Measurements from ENCODE around the gene QRICH2.

Gene QRICH2

GRCh38 chr17:76329664-76330063 is 21.6 kb upstream of the QRICH2 start:
- TF ChIP-seq CTCF (IDR thresholded peaks at IDR 0.05; ENCODE audit: borderline replicate concordance, control extremely low read depth, extremely low read depth, insufficient read depth, missing control alignments) = no peak
- in situ Hi-C loops (cut with MboI; ENCODE audit: low sequenced_read_pairs, unreplicated experiment) = no loop called here
- no peak for DNase-seq (ENCODE audit: low spot score)

- no peak for DNase-seq (ENCODE audit: low spot score)
- in situ Hi-C loops (cut with MboI; ENCODE audit: low sequenced_read_pairs, unreplicated experiment) = no loop called here
- no peak for TF ChIP-seq CTCF (IDR thresholded peaks at IDR 0.05; ENCODE audit: borderline replicate concordance, control extremely low read depth, extremely low read depth, insufficient read depth, missing control alignments)
Measured at GRCh38 chr17:76327696-76328095, 19.6 kb upstream of the QRICH2 start.

- no peak for TF ChIP-seq CTCF (IDR thresholded peaks at IDR 0.05; ENCODE audit: borderline replicate concordance, control extremely low read depth, extremely low read depth, insufficient read depth, missing control alignments)
- in situ Hi-C loops (cut with MboI; ENCODE audit: low sequenced_read_pairs, unreplicated experiment) = no loop called here
- no peak for DNase-seq (ENCODE audit: low spot score)
Measured at GRCh38 chr17:76326306-76326705, 18.2 kb upstream of the QRICH2 start.

GRCh38 chr17:76318586-76318985 is 10.5 kb upstream of the QRICH2 start:
- in situ Hi-C loops (cut with MboI; ENCODE audit: low sequenced_read_pairs, unreplicated experiment) = no loop called here
- no peak for TF ChIP-seq CTCF (IDR thresholded peaks at IDR 0.05; ENCODE audit: borderline replicate concordance, control extremely low read depth, extremely low read depth, insufficient read depth, missing control alignments)
- DNase-seq (ENCODE audit: low spot score) = no peak

- in situ Hi-C loops (cut with MboI; ENCODE audit: low sequenced_read_pairs, unreplicated experiment) = no loop called here
- no peak for TF ChIP-seq CTCF (IDR thresholded peaks at IDR 0.05; ENCODE audit: borderline replicate concordance, control extremely low read depth, extremely low read depth, insufficient read depth, missing control alignments)
- no peak for DNase-seq (ENCODE audit: low spot score)
Measured at GRCh38 chr17:76317535-76317934, 9.5 kb upstream of the QRICH2 start.

- no peak for TF ChIP-seq CTCF (IDR thresholded peaks at IDR 0.05; ENCODE audit: borderline replicate concordance, control extremely low read depth, extremely low read depth, insufficient read depth, missing control alignments)
- no peak for DNase-seq (ENCODE audit: low spot score)
- in situ Hi-C loops (cut with MboI; ENCODE audit: low sequenced_read_pairs, unreplicated experiment) = no loop called here
Measured at GRCh38 chr17:76314392-76315227, 6.5 kb upstream of the QRICH2 start.

All from GM13976 (cell line).